Stimulated activated CD8-positive, alpha-beta memory T cell treated with anti-CD3 and anti-CD28 coated beads, Interleukin-12 subunit alpha, Interleukin-12 subunit beta, amount 100 ng/mL, for 4 hours (primary cell): ENCODE results near the gene HES3.

Experiments used
- DNase-seq: peaks from one replicate; pipeline ENCODE4 v3.0.0-alpha.2; 2020; ENCODE audit warnings: low read depth

Gene HES3

GRCh38 chr1:6243993-6244392 is at the start of gene HES3:
TSS of gene HES3 (plus strand) at chr1:6244179. CDS start at chr1:6244366, 187 bp downstream.
- DNase-seq, result no peak

- no peak for DNase-seq
Observed at GRCh38 chr1:6197746-6198427, 46.1 kb upstream of the HES3 start.

GRCh38 chr1:6198646-6199297 is 45.2 kb upstream of the HES3 start:
- DNase-seq, result no peak

GRCh38 chr1:6199298-6200187 is 44.4 kb upstream of the HES3 start, which contains the start of gene RPL22:
TSS of gene RPL22 (minus strand) at chr1:6199595. CDS start at chr1:6199573, 22 bp downstream.
- peak; percentile 92 for DNase-seq

GRCh38 chr1:6200188-6200809 is 43.7 kb upstream of the HES3 start:
- no peak for DNase-seq

GRCh38 chr1:6202256-6202655 is 41.7 kb upstream of the HES3 start:
- DNase-seq, result no peak

GRCh38 chr1:6205849-6206519 is 38.0 kb upstream of the HES3 start, which contains the start of gene RNF207:
TSS of gene RNF207 (plus strand) at chr1:6206119. CDS start at chr1:6206536, 417 bp downstream.
- peak; percentile 28 for DNase-seq

- no peak for DNase-seq
Observed at GRCh38 chr1:6206520-6206855, 37.5 kb upstream of the HES3 start.

- DNase-seq, result no peak
Observed at GRCh38 chr1:6207075-6207885, 36.7 kb upstream of the HES3 start.

GRCh38 chr1:6207921-6208320 is 36.1 kb upstream of the HES3 start:
- no peak for DNase-seq

- no peak for DNase-seq
Observed at GRCh38 chr1:6208723-6209660, 35.0 kb upstream of the HES3 start.

GRCh38 chr1:6209661-6210580 is 34.1 kb upstream of the HES3 start:
- no peak for DNase-seq

GRCh38 chr1:6210591-6211355 is 33.2 kb upstream of the HES3 start:
- no peak for DNase-seq

- no peak for DNase-seq
Observed at GRCh38 chr1:6211731-6212130, 32.2 kb upstream of the HES3 start.

GRCh38 chr1:6212193-6212959 is 31.6 kb upstream of the HES3 start:
- no peak for DNase-seq

GRCh38 chr1:6218375-6219164 is 25.4 kb upstream of the HES3 start:
- DNase-seq, result no peak
